ENCODE data around the gene CYP19A1. TPM values are rescaled to one million over a fixed set of nuclear protein-coding genes. Genes with fewer than 3 reads are reported as not detected.

The CYP19A1 gene
- total and polyA plus RNA-seq, 9 of the 15 experiments (the other 6 are each of a cell fraction or from before 2014, with no cell fraction given) = 0.16 to 0.63 (median 0.47) TPM; not detected in 3

GRCh38 chr15:51284871-51285270 is 53.5 kb downstream of the CYP19A1 start:
- H3K4me3 ChIP-seq = no peak overlapping the region
- ChIA-PET POLR2A (no interaction called here), CTCF (ENCODE audit: low intra/inter-chr PET ratio) (interaction anchor here (1.3 kb wide), 1 partner anchor 118 kb away, joined by 5 read pairs; no protein-coding TSS in a partner anchor)
- WGBS (ENCODE audit: insufficient coverage, low coverage, missing lambda C conversion rate) = 3% methylated on average over 6 of the region's 6 CpGs
- no peak for TF ChIP-seq GTF2E2 (tag; IDR thresholded peaks at IDR 0.05)
- no peak for TF ChIP-seq ZNF583 (CRISPR knock-in tag; IDR thresholded peaks at IDR 0.05)
- no peak for TF ChIP-seq YBX1 (IDR thresholded peaks at IDR 0.05)
- no peak for TF ChIP-seq BACH1 (tag; IDR thresholded peaks at IDR 0.05)
- no peak for TF ChIP-seq HLTF (IDR thresholded peaks at IDR 0.05)
- TF ChIP-seq ZNF551 (CRISPR knock-in tag; IDR thresholded peaks at IDR 0.05) = no peak
- no peak for TF ChIP-seq ZNF311 (CRISPR knock-in tag; IDR thresholded peaks at IDR 0.05)
- no peak for TF ChIP-seq MAX (CRISPR knock-in tag; IDR thresholded peaks at IDR 0.05)
- TF ChIP-seq ZNF175 (CRISPR knock-in tag; IDR thresholded peaks at IDR 0.05; ENCODE audit: low read depth) = no peak
- H2AFZ ChIP-seq (ENCODE audit: low read depth, low read length) = no peak overlapping the region
- no peaks in the 10 kb centered on the region for H3K9me1 ChIP-seq (ENCODE audit: control insufficient read depth, insufficient read depth, low read length)
- no peak for ATAC-seq
- no peaks in the 10 kb centered on the region for H3K79me2 ChIP-seq (ENCODE audit: control insufficient read depth, insufficient read depth, low read length)
- intact Hi-C loops (cut with micrococcal nuclease) = loop anchor here (10.0 kb wide), 1 partner anchor 120 kb away; no protein-coding TSS in a partner anchor
- no peaks in the 10 kb centered on the region for H3K36me3 ChIP-seq (ENCODE audit: control insufficient read depth, insufficient read depth, low read length)
- DNase-seq (ENCODE audit: extremely low read depth in 1 of 4, low spot score in 3 of 4) = no peak
- in situ Hi-C loops (cut with MboI) = loop anchor here (5.0 kb wide), 1 partner anchor 92 kb away; no protein-coding TSS in a partner anchor
- H3K4me1 ChIP-seq (replicated peaks in 1 of 2; ENCODE audit: control insufficient read depth in 2 of 2, insufficient read depth in 2 of 2, low read length in 2 of 2) = no peaks in the 10 kb centered on the region
- BruUV-seq (replicated peaks) = no TSS peak
- no peak overlapping the region for H3K27ac ChIP-seq (ENCODE audit: extremely low read depth, low read depth, low read length)
- no peak overlapping the region for H3K4me2 ChIP-seq (ENCODE audit: insufficient read depth, low read length)
- no peaks in the 10 kb centered on the region for H4K20me1 ChIP-seq (replicated peaks; ENCODE audit: control insufficient read depth, insufficient read depth, low read length)
- no peak overlapping the region for H3K9ac ChIP-seq (ENCODE audit: insufficient read depth in 1 of 2, low read depth in 2 of 2, low read length in 2 of 2)
- H3K9me3 ChIP-seq (replicated peaks; ENCODE audit: control insufficient read depth, insufficient read depth, low read depth, low read length) = no peaks in the 10 kb centered on the region
- FAIRE-seq = no peak
- peaks cover 4 to 50% of the 10 kb centered on the region in 2 experiments; a peak in 4 of 5 replicates for H3K27me3 ChIP-seq (ENCODE audit: control insufficient read depth in 2 of 2, insufficient read depth in 2 of 2, low read length in 2 of 2)

Measured in K562 (cell line).